HG02852 (cell line): ENCODE measurements around the gene PRSS21.

Experiments
- ATAC-seq: cut with Tn5 transposase; IDR thresholded peaks from one replicate; pipeline ENCODE4 v1.9.1; 2021; ENCODE audit warnings: mild to moderate bottlenecking, moderate library complexity; ENCODE audit not compliant: unreplicated experiment

The PRSS21 gene

GRCh38 chr16:2779151-2779920 lies 37.7 kb upstream of the PRSS21 start:
- ATAC-seq = no peak

GRCh38 chr16:2779978-2780898 lies 36.8 kb upstream of the PRSS21 start:
- no peak for ATAC-seq

DNA sequence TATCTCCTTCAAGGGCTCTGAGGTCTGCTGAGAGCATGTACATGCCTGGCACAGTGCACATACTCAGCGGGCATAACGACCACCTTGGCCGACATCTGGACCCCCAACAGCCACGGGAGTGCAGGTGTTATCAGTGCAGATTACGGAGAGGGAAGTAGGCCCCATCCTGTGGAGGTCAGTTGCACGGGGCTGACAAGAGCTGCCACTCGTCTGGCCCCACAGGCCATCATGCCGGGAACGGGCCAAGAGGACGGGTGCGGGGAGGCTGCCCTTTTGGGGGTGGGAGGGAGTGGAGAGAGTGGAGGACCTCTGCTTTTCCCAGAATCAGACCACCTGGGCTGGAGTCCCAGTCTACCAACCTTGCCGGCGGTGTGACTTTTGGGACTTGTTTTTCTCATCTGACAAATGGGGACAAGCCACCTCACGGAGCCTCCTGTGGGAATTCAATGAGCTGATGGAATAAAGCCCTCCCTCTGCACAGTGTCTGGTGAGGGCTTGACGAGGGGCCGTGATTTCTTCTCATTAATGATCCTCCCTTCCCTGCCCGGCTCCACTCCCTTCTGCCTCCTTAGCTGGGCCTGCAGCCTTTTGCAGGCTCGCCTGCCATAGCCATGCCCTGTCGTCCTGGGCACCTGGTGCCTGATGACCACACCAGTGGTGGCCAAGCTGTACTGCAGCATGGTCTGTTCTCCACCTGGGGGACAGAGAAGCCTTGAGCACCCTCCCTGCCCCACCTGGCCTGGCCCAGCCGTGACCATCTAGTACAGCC lies 34.3 kb upstream of the PRSS21 start:
- no peak for ATAC-seq

- ATAC-seq = no peak
Observed at GRCh38 chr16:2783581-2784357, 33.3 kb upstream of the PRSS21 start.

GRCh38 chr16:2784358-2785100 lies 32.5 kb upstream of the PRSS21 start:
- no peak for ATAC-seq

- no peak for ATAC-seq
Observed at GRCh38 chr16:2785101-2785991, 31.7 kb upstream of the PRSS21 start.

DNA sequence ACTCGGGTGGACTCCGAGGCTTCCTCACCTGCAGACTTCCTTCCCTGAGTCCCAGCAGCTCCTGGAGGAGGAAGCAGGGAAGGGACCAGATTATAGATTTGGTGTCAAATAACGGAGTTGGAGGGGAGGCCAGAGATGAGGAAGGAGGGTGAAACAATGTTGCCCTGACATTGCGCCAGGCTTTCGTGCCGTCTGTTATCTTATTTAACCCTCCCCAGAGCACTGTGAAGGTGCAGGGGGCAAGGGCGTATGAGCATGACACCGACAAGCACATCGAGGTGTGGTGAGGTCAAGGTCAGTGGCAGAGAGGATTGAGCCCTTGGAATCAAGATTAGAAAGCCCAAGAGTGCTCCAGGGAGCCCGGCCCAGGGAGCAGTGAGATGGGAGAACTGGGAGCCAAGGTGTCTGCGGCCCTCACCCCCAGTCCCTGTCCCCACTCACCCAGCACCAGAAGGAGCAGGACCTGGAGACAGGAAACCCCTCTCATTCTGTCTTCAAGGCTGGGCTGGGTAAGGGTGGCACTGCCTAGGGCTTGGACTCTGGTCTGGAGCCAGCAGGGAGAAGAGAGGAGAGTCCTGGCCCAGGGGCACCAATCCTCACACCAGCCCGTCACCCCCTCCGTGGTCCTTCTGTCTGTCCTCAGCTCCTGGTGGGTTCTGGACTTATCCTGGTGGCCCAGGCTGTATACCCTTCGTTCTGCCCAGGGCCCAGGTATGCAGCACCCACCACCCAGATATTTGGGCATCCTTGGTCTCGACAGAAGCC lies 30.8 kb upstream of the PRSS21 start:
- ATAC-seq = no peak

GRCh38 chr16:2786826-2787151 lies 30.2 kb upstream of the PRSS21 start:
- ATAC-seq = no peak

GRCh38 chr16:2787406-2787805 lies 29.6 kb upstream of the PRSS21 start, which contains the start of gene PRSS33:
Gene PRSS33 (minus strand): TSS chr16:2787560. CDS start chr16:2786547, 1,013 bp downstream.
- no peak for ATAC-seq

DNA sequence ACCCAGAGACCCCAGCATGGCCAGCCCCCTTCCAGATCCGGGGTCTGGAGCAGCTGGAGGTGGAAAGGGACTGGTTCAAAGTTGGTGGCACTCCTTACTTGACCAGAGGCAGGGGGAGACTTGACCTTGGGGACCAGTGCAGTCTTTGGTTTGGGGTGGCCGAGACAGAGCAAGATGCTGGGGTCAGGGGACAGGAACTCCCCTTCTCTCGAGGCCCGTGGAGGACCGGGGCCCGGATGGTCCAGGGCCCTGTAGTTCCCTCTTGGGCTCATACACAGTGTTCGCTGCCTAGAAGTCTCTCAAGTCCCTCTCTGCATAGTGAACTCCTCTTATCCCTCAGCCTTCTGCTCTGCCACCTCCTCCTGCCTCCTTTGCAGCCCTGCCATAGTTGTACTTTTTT lies 29.1 kb upstream of the PRSS21 start:
- ATAC-seq = no peak

DNA sequence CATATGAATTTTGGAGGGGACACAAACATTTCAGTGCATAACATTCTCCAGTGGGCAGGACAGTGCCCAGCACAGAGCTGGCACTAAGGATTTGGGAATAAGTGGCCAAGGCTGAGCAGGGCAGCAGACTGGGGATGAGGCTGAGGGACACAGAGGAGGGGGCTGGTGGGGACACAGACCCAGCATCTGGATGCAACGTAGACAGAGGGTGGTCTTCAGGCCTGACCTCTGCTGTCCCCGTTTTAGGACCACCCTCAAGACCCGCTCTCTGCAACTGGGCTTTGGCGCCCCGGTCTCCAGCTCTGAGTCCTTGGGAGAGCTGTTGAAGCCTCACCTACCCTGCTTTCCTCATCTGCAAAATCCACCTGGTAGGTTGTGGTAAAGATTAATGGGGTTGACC lies 26.4 kb upstream of the PRSS21 start:
- no peak for ATAC-seq

DNA sequence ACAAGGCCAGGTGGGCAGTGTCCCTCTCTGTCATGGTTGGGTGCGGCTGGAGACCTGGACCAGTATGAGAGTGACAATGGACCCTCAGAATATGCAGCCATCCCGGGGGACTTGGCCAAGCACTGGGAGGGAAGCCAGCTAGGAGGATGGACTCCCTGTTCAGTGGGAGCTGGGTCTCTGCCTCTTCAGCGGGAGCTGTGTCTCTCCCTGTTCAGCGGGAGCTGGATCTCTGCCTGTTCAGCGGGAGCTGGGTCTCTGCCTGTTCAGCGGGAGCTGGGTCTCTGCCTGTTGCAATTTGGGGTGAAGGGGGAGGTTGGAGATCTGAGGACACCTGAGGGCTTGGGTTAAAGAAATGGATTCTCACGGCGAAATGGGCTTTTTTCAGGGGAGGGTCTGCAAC lies 25.9 kb upstream of the PRSS21 start:
- ATAC-seq = no peak

DNA sequence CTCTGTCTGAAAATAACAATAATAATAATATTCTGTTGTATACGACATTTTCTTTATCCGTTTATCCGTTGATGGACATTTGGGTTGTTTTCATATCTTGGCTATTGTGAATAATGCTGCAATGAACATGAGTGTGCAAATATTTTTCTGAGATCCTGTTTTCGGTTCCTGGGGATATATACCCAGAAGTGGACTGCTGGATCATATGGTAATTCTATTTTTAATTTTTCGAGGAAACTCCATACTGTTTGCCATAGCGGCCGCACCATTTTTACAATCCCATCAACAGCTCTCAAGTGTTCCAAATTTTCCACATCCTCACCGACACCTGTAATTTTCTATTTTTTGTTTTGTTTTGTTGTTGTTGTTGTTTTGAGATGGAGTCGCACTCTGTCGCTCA lies 24.1 kb upstream of the PRSS21 start:
- no peak for ATAC-seq

- ATAC-seq = no peak
Observed at GRCh38 chr16:2795395-2796143, 21.5 kb upstream of the PRSS21 start.

- no peak for ATAC-seq
Observed at GRCh38 chr16:2798723-2799204, 18.3 kb upstream of the PRSS21 start.

GRCh38 chr16:2799205-2799858 lies 17.7 kb upstream of the PRSS21 start:
- ATAC-seq = no peak

- ATAC-seq = no peak
Observed at GRCh38 chr16:2799859-2800226, 17.2 kb upstream of the PRSS21 start.
